Endothelial cell of umbilical vein (primary cell): ENCODE measurements around the gene STPG4. TPM values are rescaled to one million over a fixed set of nuclear protein-coding genes. Genes with fewer than 3 reads are reported as not detected.

Experiments used
- BruUV-seq: library from RNA; stranded (reverse); fragments of 400-500 nt; replicated peaks from 2 replicates; lab custom pipeline; 2021; lab: Mats Ljungman, UMichigan
- CTCF ChIA-PET: fragments of 300-600, 350-600 bp; sonication (Branson Sonifier 250); formaldehyde crosslinking; loops from one replicate; lab custom pipeline; 2021; ENCODE audit warnings: antibody characterized with exemption, inconsistent platforms; lab: Charles Lee
- POLR2A ChIA-PET: fragments of 300-600, 350-600 bp; sonication (Branson Sonifier 250); formaldehyde crosslinking; loops from one replicate; lab custom pipeline; 2021; ENCODE audit warnings: antibody characterized with exemption, inconsistent platforms; lab: Charles Lee
- DNase-seq: peaks from one replicate; pipeline ENCODE4 v3.0.0-alpha.2; 2011; ENCODE audit warnings: low read depth, low spot score
- FAIRE-seq: peaks from 2 replicates; lab custom pipeline; 2011; peaks lifted over from hg19 to GRCh38; lab: Jason Lieb, UNC
- H2AFZ ChIP-seq: 2 replicates; pipeline ENCODE4 v1.6.0; 2012; ENCODE audit warnings: low read depth, low read length, control low read depth, inconsistent platforms
- H3K27ac ChIP-seq: 2 replicates; pipeline ENCODE4 v1.5.1; 2011; ENCODE audit warnings: low read depth, mild to moderate bottlenecking, control low read depth, low read length, moderate library complexity; ENCODE audit not compliant: insufficient read depth
- H3K27me3 ChIP-seq, 2 experiments: 2 replicates each; pipeline versions ENCODE4 v1.6.0 to v1.6.1; 2011; ENCODE audit warnings: low read length in 2 of 2, mixed read lengths in 1 of 2; ENCODE audit not compliant: control insufficient read depth in 2 of 2, insufficient read depth in 2 of 2
- H3K36me3 ChIP-seq, 2 experiments: 2 replicates in 1 of 2; 3 replicates in 1 of 2; pipeline ENCODE4 v1.5.1; 2011; ENCODE audit warnings: low read length in 2 of 2, mild to moderate bottlenecking in 1 of 2, moderate library complexity in 1 of 2; ENCODE audit not compliant: control insufficient read depth in 2 of 2, insufficient read depth in 2 of 2; ENCODE audit errors: extremely low read depth in 1 of 2
- H3K4me1 ChIP-seq: 3 replicates; pipeline ENCODE4 v1.5.1; 2011; ENCODE audit warnings: mild to moderate bottlenecking, low read length; ENCODE audit not compliant: control insufficient read depth, insufficient read depth; ENCODE audit errors: extremely low read depth
- H3K4me2 ChIP-seq: 2 replicates; pipeline ENCODE4 v1.6.1; 2011; ENCODE audit warnings: low read length, control low read depth, mixed read lengths; ENCODE audit not compliant: insufficient read depth
- H3K4me3 ChIP-seq, 3 experiments: fragments of 200-600 bp in 1 of 3; sonication (generic), shearing (Covaris generic) in 1 of 3; replicated peaks in 1 of 3; 2 replicates each; pipeline ENCODE4 v1.5.1; 2011 to 2016; ENCODE audit warnings: control low read depth in 3 of 3, low read length in 3 of 3, mild to moderate bottlenecking in 2 of 3, inconsistent platforms in 1 of 3, low read depth in 1 of 3, moderate library complexity in 1 of 3; ENCODE audit not compliant: insufficient read depth in 1 of 3
- H3K79me2 ChIP-seq: 2 replicates; pipeline ENCODE4 v1.6.0; 2012; ENCODE audit warnings: low read length, inconsistent platforms; ENCODE audit not compliant: control insufficient read depth, insufficient read depth
- H3K9ac ChIP-seq: replicated peaks from 2 replicates; pipeline ENCODE3; 2011; ENCODE audit warnings: low read length, control low read depth; ENCODE audit not compliant: insufficient read depth; ENCODE audit errors: extremely low read depth
- H3K9me1 ChIP-seq: replicated peaks from 3 replicates; pipeline ENCODE4 v1.6.0; 2011; ENCODE audit warnings: mild to moderate bottlenecking, low read length; ENCODE audit not compliant: control insufficient read depth, insufficient read depth; ENCODE audit errors: extremely low read depth
- H3K9me3 ChIP-seq: replicated peaks from 2 replicates; pipeline ENCODE4 v1.5.1; 2012; ENCODE audit warnings: low read length, inconsistent platforms; ENCODE audit not compliant: control insufficient read depth, insufficient read depth
- H4K20me1 ChIP-seq: replicated peaks from 2 replicates; pipeline ENCODE3; 2011; ENCODE audit warnings: mild to moderate bottlenecking, low read length; ENCODE audit not compliant: control insufficient read depth, insufficient read depth; ENCODE audit errors: extremely low read depth
- EZH2 ChIP-seq: IDR thresholded peaks from 2 replicates; pipeline ENCODE4 v1.6.1; 2012; ENCODE audit warnings: borderline replicate concordance, low read depth, mild to moderate bottlenecking, moderate library complexity, low read length, inconsistent platforms; ENCODE audit not compliant: severe bottlenecking
- FOS ChIP-seq: IDR thresholded peaks from 2 replicates; pipeline ENCODE4 v1.6.1; 2011; ENCODE audit warnings: mild to moderate bottlenecking, low read length, moderate library complexity, borderline replicate concordance; ENCODE audit not compliant: insufficient read depth
- GATA2 ChIP-seq: IDR thresholded peaks from 2 replicates; pipeline ENCODE4 v1.7.0; 2011; ENCODE audit warnings: low read depth, mild to moderate bottlenecking, moderate library complexity, mixed read lengths, low read length; ENCODE audit not compliant: insufficient read length, insufficient read depth
- JUN ChIP-seq: IDR thresholded peaks from 2 replicates; pipeline ENCODE4 v1.6.1; 2011; ENCODE audit warnings: borderline replicate concordance, low read depth; ENCODE audit not compliant: insufficient read length, insufficient read depth
- MYC ChIP-seq: IDR thresholded peaks from one replicate; pipeline ENCODE4 v1.6.1; 2011; ENCODE audit warnings: mild to moderate bottlenecking, low read depth, low read length
- POLR2A ChIP-seq: IDR thresholded peaks from 2 replicates; pipeline ENCODE4 v1.6.1; 2012; ENCODE audit warnings: low read depth, mild to moderate bottlenecking, control low read depth, low read length
- POLR2AphosphoS5 ChIP-seq: IDR thresholded peaks from 2 replicates; pipeline ENCODE4 v1.6.1; 2012; ENCODE audit warnings: low read depth, mild to moderate bottlenecking, control low read depth, low read length, moderate library complexity; ENCODE audit not compliant: insufficient read depth
- dilution Hi-C: fragments of 300-500 bp; cut with MboI; formaldehyde crosslinking; loops from one replicate; pipeline ENCODE4 v1.15.0; 2019; ENCODE audit warnings: low sequenced_read_pairs; ENCODE audit not compliant: extremely low pct_ligation_motif_present
- intact Hi-C: fragments of 100-400 bp; cut with micrococcal nuclease; formaldehyde crosslinking; loops from one replicate; pipeline ENCODE4 v1.10.0; 2022
- polyA plus RNA-seq, 4 experiments: library from polyadenylated mRNA; depleted of rRNA in 3 of 4; stranded (reverse) in 3 of 4; unstranded in 1 of 4; fragments of >200 nt; gene quantifications; 2 replicates each; pipeline versions ENCODE4 v1.2.1 to v1.2.3, GENCODE V29; 2011 to 2012; ENCODE audit warnings: missing spikeins in 1 of 4
- total RNA-seq: library from RNA; stranded (reverse); gene quantifications from 2 replicates; pipeline ENCODE4 v1.2.3, GENCODE V29; 2021
- TF ChIP-seq, protein P1 (sequence below): IDR thresholded peaks from 2 replicates; pipeline ENCODE4 v1.6.1; 2011; ENCODE audit not compliant: insufficient read depth, insufficient read length
- TF ChIP-seq, protein P2 (sequence below), 2 donors: IDR thresholded peaks; 1 replicate in 1 of 2; 2 replicates in 1 of 2; pipeline ENCODE4 v1.5.1; 2011; ENCODE audit warnings: low read length in 2 of 2, mild to moderate bottlenecking in 2 of 2, moderate library complexity in 2 of 2, control low read depth in 1 of 2, inconsistent platforms in 1 of 2, low read depth in 1 of 2; ENCODE audit not compliant: insufficient read depth in 1 of 2; ENCODE audit errors: extremely low read depth in 1 of 2

Gene STPG4
- total and polyA plus RNA-seq, 2 donors (not counting 3 experiments of a cell fraction or from before 2014, with no cell fraction given): 0.53 TPM; not detected in 1

DNA sequence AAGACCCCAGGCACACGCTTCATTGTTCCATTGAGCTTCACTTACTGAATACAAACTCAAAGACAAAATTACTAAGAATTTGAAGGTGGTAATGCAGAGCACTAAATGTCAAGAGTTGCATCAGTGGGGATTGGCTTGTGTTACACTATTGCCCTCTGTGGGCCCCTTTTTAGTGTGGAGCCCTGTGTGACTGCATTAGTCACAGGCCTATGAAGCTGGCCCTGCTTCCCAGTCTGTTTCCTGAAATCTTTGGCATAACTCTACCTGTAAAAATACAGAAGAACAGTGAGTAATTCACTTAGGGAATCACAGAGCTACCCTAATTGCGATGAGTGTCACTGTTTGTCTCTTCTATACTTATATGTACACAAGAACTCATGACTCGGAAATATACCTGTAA is 40.0 kb upstream of the STPG4 start:
- POLR2A ChIA-PET: no interaction called here
- BruUV-seq: no TSS peak
- H3K36me3 ChIP-seq: no peaks in the 10 kb centered on the region
- TF ChIP-seq, protein P1, sequence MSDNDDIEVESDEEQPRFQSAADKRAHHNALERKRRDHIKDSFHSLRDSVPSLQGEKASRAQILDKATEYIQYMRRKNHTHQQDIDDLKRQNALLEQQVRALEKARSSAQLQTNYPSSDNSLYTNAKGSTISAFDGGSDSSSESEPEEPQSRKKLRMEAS: no peak
- TF ChIP-seq FOS (peak; percentile 83), POLR2A (no peak), JUN (peak; percentile 37), POLR2AphosphoS5 (peak; percentile 58)
- H3K9ac ChIP-seq: no peak overlapping the region
- H3K79me2 ChIP-seq: no peaks in the 10 kb centered on the region
- peaks cover 34% of the 10 kb centered on the region for H3K4me1 ChIP-seq
- no peak overlapping the region for H3K4me3 ChIP-seq
- FAIRE-seq (peak; percentile 76), DNase-seq (peak; percentile 79)
- intact Hi-C loops: loop anchor here (2.0 kb wide), 1 partner anchor 30 kb away; no protein-coding TSS in a partner anchor
- no peaks in the 10 kb centered on the region for H3K9me1 ChIP-seq
- no peak overlapping the region for H2AFZ ChIP-seq
- dilution Hi-C loops: no loop called here
- no peaks in the 10 kb centered on the region for H3K9me3 ChIP-seq
- no peaks in the 10 kb centered on the region for H4K20me1 ChIP-seq
- H3K4me2 ChIP-seq: no peak overlapping the region
- no peak overlapping the region for H3K27ac ChIP-seq
- H3K27me3 ChIP-seq: no peaks in the 10 kb centered on the region
- CTCF ChIA-PET: interaction anchor here (0.6 to 2.2 kb wide), 13 partner anchors 10 to 183 kb away, joined by 3 to 14 read pairs (median 4); no protein-coding TSS in a partner anchor

DNA sequence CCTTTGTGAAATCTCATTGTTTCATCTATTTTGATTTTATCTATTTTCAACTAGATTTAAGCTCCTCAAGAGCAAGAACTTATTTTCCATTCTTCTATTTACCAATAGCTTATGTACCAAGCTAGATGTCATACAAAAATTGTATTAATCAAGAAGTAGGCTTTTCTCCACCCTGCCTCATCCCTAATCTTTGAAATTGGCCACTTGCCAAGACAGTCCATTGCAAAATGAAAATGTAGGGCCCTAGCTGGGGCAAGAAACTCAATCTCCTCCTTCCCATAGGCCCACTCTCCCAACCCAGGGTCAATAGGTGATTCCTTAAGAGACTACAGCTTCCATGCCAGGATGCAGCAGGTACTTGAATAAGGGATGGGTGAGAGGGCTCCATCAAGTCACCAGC is 39.3 kb upstream of the STPG4 start:
- FAIRE-seq (no peak), DNase-seq (no peak)
- BruUV-seq: no TSS peak
- Histone ChIP-seq H3K4me1 (peaks cover 41% of the 10 kb centered on the region), H3K4me3 (no peak overlapping the region), H3K27ac (no peak overlapping the region), H3K79me2 (no peaks in the 10 kb centered on the region), H3K27me3 (no peaks in the 10 kb centered on the region), H3K9me3 (no peaks in the 10 kb centered on the region), H3K9me1 (no peaks in the 10 kb centered on the region), H3K36me3 (no peaks in the 10 kb centered on the region), H3K9ac (no peak overlapping the region), H3K4me2 (no peak overlapping the region), H4K20me1 (no peaks in the 10 kb centered on the region), H2AFZ (no peak overlapping the region)
- dilution Hi-C loops: no loop called here
- CTCF ChIA-PET: interaction anchor here (0.9 to 2.2 kb wide), 5 partner anchors 11 to 176 kb away, joined by 3 to 14 read pairs (median 4); no protein-coding TSS in a partner anchor
- TF ChIP-seq, protein P1: no peak
- no peak for TF ChIP-seq POLR2A
- TF ChIP-seq MYC: no peak
- TF ChIP-seq POLR2AphosphoS5: no peak
- TF ChIP-seq EZH2: no peak
- TF ChIP-seq FOS: no peak
- TF ChIP-seq, protein P2, sequence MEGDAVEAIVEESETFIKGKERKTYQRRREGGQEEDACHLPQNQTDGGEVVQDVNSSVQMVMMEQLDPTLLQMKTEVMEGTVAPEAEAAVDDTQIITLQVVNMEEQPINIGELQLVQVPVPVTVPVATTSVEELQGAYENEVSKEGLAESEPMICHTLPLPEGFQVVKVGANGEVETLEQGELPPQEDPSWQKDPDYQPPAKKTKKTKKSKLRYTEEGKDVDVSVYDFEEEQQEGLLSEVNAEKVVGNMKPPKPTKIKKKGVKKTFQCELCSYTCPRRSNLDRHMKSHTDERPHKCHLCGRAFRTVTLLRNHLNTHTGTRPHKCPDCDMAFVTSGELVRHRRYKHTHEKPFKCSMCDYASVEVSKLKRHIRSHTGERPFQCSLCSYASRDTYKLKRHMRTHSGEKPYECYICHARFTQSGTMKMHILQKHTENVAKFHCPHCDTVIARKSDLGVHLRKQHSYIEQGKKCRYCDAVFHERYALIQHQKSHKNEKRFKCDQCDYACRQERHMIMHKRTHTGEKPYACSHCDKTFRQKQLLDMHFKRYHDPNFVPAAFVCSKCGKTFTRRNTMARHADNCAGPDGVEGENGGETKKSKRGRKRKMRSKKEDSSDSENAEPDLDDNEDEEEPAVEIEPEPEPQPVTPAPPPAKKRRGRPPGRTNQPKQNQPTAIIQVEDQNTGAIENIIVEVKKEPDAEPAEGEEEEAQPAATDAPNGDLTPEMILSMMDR (IDR thresholded peaks at IDR 0.05; ENCODE audit: extremely low read depth in 1 of 2, insufficient read depth in 1 of 2, low read depth in 1 of 2, low read length in 2 of 2): no peak
- TF ChIP-seq GATA2: no peak
- TF ChIP-seq JUN: no peak
- POLR2A ChIA-PET: no interaction called here
- intact Hi-C loops: loop anchor here (2.0 kb wide), 1 partner anchor 30 kb away; no protein-coding TSS in a partner anchor
